Measurements from ENCODE around the gene AASDH. TPM values are rescaled to one million over a fixed set of nuclear protein-coding genes. Genes with fewer than 3 reads are reported as not detected.

Gene AASDH
- total RNA-seq, 3 donors from 2014 or later (not counting 1 experiment from before 2014, with no cell fraction given), result 9.5 to 14.2 (median 9.6) TPM

- no peaks in the 10 kb centered on the region for H3K9me3 Mint-ChIP-seq
- H3K27me3 ChIP-seq (ENCODE audit: control insufficient read depth, insufficient read depth, low read length), result no peaks in the 10 kb centered on the region
- no peak for DNase-seq
- 93% methylated on average over 50 of the region's 50 CpGs for WGBS (ENCODE audit: insufficient coverage)
- no peaks in the 10 kb centered on the region for H3K27me3 Mint-ChIP-seq (ENCODE audit: low read depth in 2 of 2)
- no peak overlapping the region for H3K27ac ChIP-seq (ENCODE audit: low read length)
- no peak overlapping the region for H3K27ac Mint-ChIP-seq
- no peaks in the 10 kb centered on the region for H3K9me3 ChIP-seq (ENCODE audit: control insufficient read depth, insufficient read depth, low read length)
- TF ChIP-seq CTCF (IDR thresholded peaks at IDR 0.05), result no peak
- ATAC-seq, result no peak
- H3K4me3 ChIP-seq (ENCODE audit: low read length), result no peak overlapping the region
- intact Hi-C loops (cut with micrococcal nuclease), result no loop called here
- no peaks in the 10 kb centered on the region for H3K4me1 ChIP-seq (ENCODE audit: control insufficient read depth, insufficient read depth, low read length)
- no peaks in the 10 kb centered on the region for H3K4me1 Mint-ChIP-seq
- H3K4me3 Mint-ChIP-seq, result no peak overlapping the region
- H3K36me3 ChIP-seq (ENCODE audit: control insufficient read depth, insufficient read depth, low read length), result no peaks in the 10 kb centered on the region
- H3K36me3 Mint-ChIP-seq, result no peaks in the 10 kb centered on the region
Observed at GRCh38 chr4:56314207-56314915, 72.9 kb downstream of the AASDH start.

- Histone ChIP-seq H3K4me1 (ENCODE audit: control insufficient read depth, insufficient read depth, low read length) (no peaks in the 10 kb centered on the region), H3K36me3 (ENCODE audit: control insufficient read depth, insufficient read depth, low read length) (no peaks in the 10 kb centered on the region), H3K9me3 (ENCODE audit: control insufficient read depth, insufficient read depth, low read length) (no peaks in the 10 kb centered on the region), H3K27me3 (ENCODE audit: control insufficient read depth, insufficient read depth, low read length) (no peaks in the 10 kb centered on the region), H3K27ac (ENCODE audit: low read length) (no peak overlapping the region), H3K4me3 (ENCODE audit: low read length) (no peak overlapping the region)
- ATAC-seq (no peak), DNase-seq (no peak)
- H3K36me3 Mint-ChIP-seq, result no peaks in the 10 kb centered on the region
- H3K9me3 Mint-ChIP-seq, result no peaks in the 10 kb centered on the region
- no peaks in the 10 kb centered on the region for H3K27me3 Mint-ChIP-seq (ENCODE audit: low read depth in 2 of 2)
- WGBS (ENCODE audit: insufficient coverage), result 94% methylated on average over 12 of the region's 12 CpGs
- no peak for TF ChIP-seq CTCF (IDR thresholded peaks at IDR 0.05)
- intact Hi-C loops (cut with micrococcal nuclease), result no loop called here
- H3K27ac Mint-ChIP-seq, result no peak overlapping the region
- no peaks in the 10 kb centered on the region for H3K4me1 Mint-ChIP-seq
- H3K4me3 Mint-ChIP-seq, result no peak overlapping the region
Observed at GRCh38 chr4:56313132-56313531, 74.2 kb downstream of the AASDH start.

- ATAC-seq (no peak), DNase-seq (no peak)
- Mint-ChIP-seq H3K27ac (no peak overlapping the region), H3K9me3 (no peaks in the 10 kb centered on the region), H3K36me3 (no peaks in the 10 kb centered on the region), H3K4me1 (no peaks in the 10 kb centered on the region), H3K27me3 (ENCODE audit: low read depth in 2 of 2) (no peaks in the 10 kb centered on the region), H3K4me3 (no peak overlapping the region)
- Histone ChIP-seq H3K27ac (ENCODE audit: low read length) (no peak overlapping the region), H3K36me3 (ENCODE audit: control insufficient read depth, insufficient read depth, low read length) (no peaks in the 10 kb centered on the region), H3K27me3 (ENCODE audit: control insufficient read depth, insufficient read depth, low read length) (no peaks in the 10 kb centered on the region), H3K9me3 (ENCODE audit: control insufficient read depth, insufficient read depth, low read length) (no peaks in the 10 kb centered on the region), H3K4me1 (ENCODE audit: control insufficient read depth, insufficient read depth, low read length) (no peaks in the 10 kb centered on the region), H3K4me3 (ENCODE audit: low read length) (no peak overlapping the region)
- TF ChIP-seq CTCF (IDR thresholded peaks at IDR 0.05), result no peak
- intact Hi-C loops (cut with micrococcal nuclease), result no loop called here
- 93% methylated on average over 5 of the region's 7 CpGs for WGBS (ENCODE audit: insufficient coverage)
Observed at GRCh38 chr4:56311299-56311975, 75.9 kb downstream of the AASDH start.
